H9 (cell line): ENCODE data around the gene TRPV4. TPM values are rescaled to one million over a fixed set of nuclear protein-coding genes. Genes with fewer than 3 reads are reported as not detected.

Experiments
- DNase-seq: peaks from one replicate; pipeline ENCODE4 v3.0.0-alpha.2; 2017
- H2AFZ ChIP-seq: one replicate; pipeline ENCODE4 v1.6.1; 2013; ENCODE audit warnings: mild to moderate bottlenecking, low read length, control low read depth, moderate library complexity
- H2AK5ac ChIP-seq: 2 replicates; pipeline ENCODE4 v1.6.1; 2013; ENCODE audit warnings: low read length, control low read depth, mixed read lengths; ENCODE audit not compliant: insufficient read length
- H2BK120ac ChIP-seq: one replicate; pipeline ENCODE4 v1.6.1; 2013; ENCODE audit warnings: low read depth, mild to moderate bottlenecking, low read length, control low read depth, inconsistent platforms; ENCODE audit not compliant: poor library complexity, severe bottlenecking
- H2BK12ac ChIP-seq: 2 replicates; pipeline ENCODE4 v1.6.1; 2013; ENCODE audit warnings: low read length, control low read depth, mixed read lengths, low read depth; ENCODE audit not compliant: insufficient read length
- H2BK15ac ChIP-seq: 2 replicates; pipeline ENCODE4 v1.6.1; 2013; ENCODE audit warnings: low read depth, low read length, control low read depth
- H2BK20ac ChIP-seq: one replicate; pipeline ENCODE4 v1.6.1; 2013; ENCODE audit warnings: low read depth, mild to moderate bottlenecking, low read length, control low read depth, inconsistent platforms; ENCODE audit not compliant: poor library complexity, severe bottlenecking
- H2BK5ac ChIP-seq: 2 replicates; pipeline ENCODE4 v1.6.1; 2013; ENCODE audit warnings: low read length, control low read depth, mixed read lengths; ENCODE audit not compliant: insufficient read length
- H3K14ac ChIP-seq: 2 replicates; pipeline ENCODE4 v1.6.1; 2013; ENCODE audit warnings: low read length, control low read depth; ENCODE audit not compliant: insufficient read depth
- H3K18ac ChIP-seq: 2 replicates; pipeline ENCODE4 v1.6.1; 2013; ENCODE audit warnings: low read depth, mild to moderate bottlenecking, mixed read lengths, low read length, control low read depth; ENCODE audit not compliant: insufficient read length
- H3K23ac ChIP-seq: 2 replicates; pipeline ENCODE4 v1.6.1; 2013; ENCODE audit warnings: low read length, control low read depth, mixed read lengths, low read depth; ENCODE audit not compliant: insufficient read length
- H3K23me2 ChIP-seq: 2 replicates; pipeline ENCODE4 v1.6.1; 2013; ENCODE audit warnings: low read depth, mild to moderate bottlenecking, mixed read lengths, low read length, control low read depth; ENCODE audit not compliant: insufficient read length, poor library complexity, severe bottlenecking
- H3K27ac ChIP-seq: 2 replicates; pipeline ENCODE4 v1.5.1; 2013; ENCODE audit warnings: low read length, control low read depth, mixed read lengths, low read depth; ENCODE audit not compliant: insufficient read length
- H3K27me3 ChIP-seq: 2 replicates; pipeline ENCODE4 v1.6.1; 2013; ENCODE audit warnings: low read length, control low read depth, inconsistent platforms; ENCODE audit not compliant: insufficient read depth
- H3K4ac ChIP-seq: 2 replicates; pipeline ENCODE4 v1.6.1; 2013; ENCODE audit warnings: low read depth, mild to moderate bottlenecking, control low read depth, inconsistent platforms, low read length, moderate library complexity
- H3K4me1 ChIP-seq: 2 replicates; pipeline ENCODE4 v1.6.1; 2013; ENCODE audit warnings: low read length, control low read depth, inconsistent platforms; ENCODE audit not compliant: insufficient read depth
- H3K4me2 ChIP-seq: 2 replicates; pipeline ENCODE4 v1.6.1; 2013; ENCODE audit warnings: low read length, control low read depth, mixed read lengths; ENCODE audit not compliant: insufficient read length, insufficient read depth
- H3K56ac ChIP-seq: 2 replicates; pipeline ENCODE4 v1.6.1; 2013; ENCODE audit warnings: low read depth, mild to moderate bottlenecking, mixed read lengths, low read length, control low read depth; ENCODE audit not compliant: insufficient read length
- H3K79me1 ChIP-seq: 2 replicates; pipeline ENCODE4 v1.6.1; 2013; ENCODE audit warnings: low read depth, mild to moderate bottlenecking, moderate library complexity, low read length, control low read depth, inconsistent platforms; ENCODE audit not compliant: insufficient read depth, poor library complexity, severe bottlenecking
- H3K79me2 ChIP-seq: 2 replicates; pipeline ENCODE4 v1.6.1; 2013; ENCODE audit warnings: low read length, control low read depth, inconsistent platforms; ENCODE audit not compliant: insufficient read depth
- H3K9ac ChIP-seq: 2 replicates; pipeline ENCODE4 v1.6.1; 2013; ENCODE audit warnings: low read length, control low read depth, mixed read lengths; ENCODE audit not compliant: insufficient read length; ENCODE audit errors: extremely low read depth
- H3K9me3 ChIP-seq: one replicate; pipeline ENCODE4 v1.6.1; 2013; ENCODE audit warnings: low read depth, low read length, inconsistent platforms; ENCODE audit not compliant: control insufficient read depth
- H3T11ph ChIP-seq: one replicate; pipeline ENCODE4 v1.6.1; 2013; ENCODE audit warnings: mild to moderate bottlenecking, low read length, control low read depth, inconsistent platforms
- H4K20me1 ChIP-seq: one replicate; pipeline ENCODE4 v1.6.1; 2013; ENCODE audit not compliant: control insufficient read depth, insufficient read length, insufficient read depth
- H4K5ac ChIP-seq: 2 replicates; pipeline ENCODE4 v1.6.1; 2013; ENCODE audit warnings: low read depth, mild to moderate bottlenecking, mixed read lengths, low read length, control low read depth; ENCODE audit not compliant: insufficient read length
- H4K8ac ChIP-seq: replicated peaks from 2 replicates; pipeline ENCODE4 v1.6.1; 2013; ENCODE audit warnings: low read length, control low read depth, mixed read lengths, low read depth; ENCODE audit not compliant: insufficient read length
- H4K91ac ChIP-seq: 2 replicates; pipeline ENCODE4 v1.6.1; 2013; ENCODE audit warnings: low read depth, mild to moderate bottlenecking, moderate library complexity, mixed read lengths, low read length, control low read depth; ENCODE audit not compliant: insufficient read length
- H3K27ac Mint-ChIP-seq, 3 experiments: 2 replicates in 2 of 3; 3 replicates in 1 of 3; pipeline ENCODE4 v1.8.0; 2020 to 2021; ENCODE audit warnings: mixed read lengths in 3 of 3, mild to moderate bottlenecking in 1 of 3, moderate library complexity in 1 of 3
- H3K27me3 Mint-ChIP-seq: 2 replicates; pipeline ENCODE4 v1.8.0; 2021; ENCODE audit warnings: low read depth, mild to moderate bottlenecking, moderate library complexity, mixed read lengths
- H3K36me3 Mint-ChIP-seq, 3 experiments: 2 replicates in 2 of 3; 3 replicates in 1 of 3; pipeline ENCODE4 v1.8.0; 2020 to 2021; ENCODE audit warnings: low read depth in 3 of 3, mixed read lengths in 3 of 3; ENCODE audit not compliant: insufficient read depth in 1 of 3
- H3K4me1 Mint-ChIP-seq, 2 experiments: 2 replicates each; pipeline ENCODE4 v1.8.0; 2020; ENCODE audit warnings: mixed read lengths in 2 of 2
- H3K4me3 Mint-ChIP-seq, 2 experiments: 2 replicates in 1 of 2; 3 replicates in 1 of 2; pipeline ENCODE4 v1.8.0; 2020 to 2021; ENCODE audit warnings: mild to moderate bottlenecking in 2 of 2, mixed read lengths in 2 of 2, moderate library complexity in 1 of 2
- H3K9me3 Mint-ChIP-seq, 2 experiments: 2 replicates in 1 of 2; 3 replicates in 1 of 2; pipeline ENCODE4 v1.8.0; 2020; ENCODE audit warnings: mild to moderate bottlenecking in 2 of 2, mixed read lengths in 2 of 2, moderate library complexity in 1 of 2
- WGBS: extraction: QIAGEN DNeasy Blood & Tissue Kit; methylation state at CpG from one replicate; pipeline ENCODE4 v1.1.7; 2013; ENCODE audit warnings: missing lambda C conversion rate, low lambda C conversion rate, mixed read lengths; ENCODE audit not compliant: insufficient read length; ENCODE audit errors: extremely low coverage; 5-methylcytosine and 5-hydroxymethylcytosine counted together
- total RNA-seq: library from RNA; stranded (reverse); gene quantifications from 2 replicates; pipeline ENCODE4 v1.2.1, GENCODE V29; 2021
- TF ChIP-seq, protein P1 (sequence below): fragments of 200-600 bp; sonication (generic); conservative IDR thresholded peaks from 3 replicates; pipeline ENCODE4 v1.8.0; 2021; ENCODE audit warnings: antibody characterized with exemption, mild to moderate bottlenecking

The TRPV4 gene
- total RNA-seq, 1 experiment from 2014 or later, result 4.9 TPM

DNA sequence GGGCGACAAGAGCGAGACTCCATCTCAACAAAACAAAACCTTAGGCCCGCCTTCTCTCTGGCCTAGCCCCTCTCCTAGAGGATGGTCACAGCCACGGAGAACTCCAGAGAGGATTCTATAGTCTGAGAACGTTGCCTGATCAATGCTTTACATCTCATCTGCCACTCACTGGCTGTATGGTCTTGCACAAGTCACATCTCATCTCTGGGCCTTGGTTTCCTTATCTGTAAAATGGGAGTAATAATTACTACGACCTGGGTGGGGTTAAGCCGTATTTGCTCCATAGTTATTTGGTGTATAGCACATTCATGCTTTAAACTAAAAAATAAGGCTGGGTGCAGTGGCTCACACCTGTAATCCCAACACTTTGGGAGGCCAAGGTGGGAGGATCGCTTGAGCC, 8.5 kb downstream of the TRPV4 start:
- H3K23ac ChIP-seq, result no peak overlapping the region
- H3K27me3 Mint-ChIP-seq, result no peaks in the 10 kb centered on the region
- no peaks in the 10 kb centered on the region for H3K79me1 ChIP-seq
- H3K79me2 ChIP-seq, result no peaks in the 10 kb centered on the region
- peaks cover 2% of the 10 kb centered on the region for H4K20me1 ChIP-seq
- H4K91ac ChIP-seq, result no peak overlapping the region
- no peak overlapping the region for H3K27ac ChIP-seq
- H3K27ac Mint-ChIP-seq, result no peak overlapping the region
- no peak overlapping the region for H3K56ac ChIP-seq
- no CpG with 5 or more reads among the region's 8 CpGs for WGBS
- TF ChIP-seq, protein P1, sequence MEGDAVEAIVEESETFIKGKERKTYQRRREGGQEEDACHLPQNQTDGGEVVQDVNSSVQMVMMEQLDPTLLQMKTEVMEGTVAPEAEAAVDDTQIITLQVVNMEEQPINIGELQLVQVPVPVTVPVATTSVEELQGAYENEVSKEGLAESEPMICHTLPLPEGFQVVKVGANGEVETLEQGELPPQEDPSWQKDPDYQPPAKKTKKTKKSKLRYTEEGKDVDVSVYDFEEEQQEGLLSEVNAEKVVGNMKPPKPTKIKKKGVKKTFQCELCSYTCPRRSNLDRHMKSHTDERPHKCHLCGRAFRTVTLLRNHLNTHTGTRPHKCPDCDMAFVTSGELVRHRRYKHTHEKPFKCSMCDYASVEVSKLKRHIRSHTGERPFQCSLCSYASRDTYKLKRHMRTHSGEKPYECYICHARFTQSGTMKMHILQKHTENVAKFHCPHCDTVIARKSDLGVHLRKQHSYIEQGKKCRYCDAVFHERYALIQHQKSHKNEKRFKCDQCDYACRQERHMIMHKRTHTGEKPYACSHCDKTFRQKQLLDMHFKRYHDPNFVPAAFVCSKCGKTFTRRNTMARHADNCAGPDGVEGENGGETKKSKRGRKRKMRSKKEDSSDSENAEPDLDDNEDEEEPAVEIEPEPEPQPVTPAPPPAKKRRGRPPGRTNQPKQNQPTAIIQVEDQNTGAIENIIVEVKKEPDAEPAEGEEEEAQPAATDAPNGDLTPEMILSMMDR, result no peak
- no peaks in the 10 kb centered on the region for H3K9me3 ChIP-seq
- no peak overlapping the region for H3T11ph ChIP-seq
- H2BK20ac ChIP-seq, result no peak overlapping the region
- no peaks in the 10 kb centered on the region for H3K36me3 Mint-ChIP-seq
- H3K9ac ChIP-seq, result no peak overlapping the region
- no peaks in the 10 kb centered on the region for H3K4me1 ChIP-seq
- H2BK120ac ChIP-seq, result no peak overlapping the region
- no peaks in the 10 kb centered on the region for H3K27me3 ChIP-seq
- no peak for DNase-seq
- no peak overlapping the region for H2AK5ac ChIP-seq
- H3K4me3 Mint-ChIP-seq, result no peak overlapping the region
- H2BK5ac ChIP-seq, result no peak overlapping the region
- no peak overlapping the region for H4K5ac ChIP-seq
- no peak overlapping the region for H2BK15ac ChIP-seq
- H3K4ac ChIP-seq, result no peak overlapping the region
- H2BK12ac ChIP-seq, result no peak overlapping the region
- no peak overlapping the region for H3K4me2 ChIP-seq
- no peaks in the 10 kb centered on the region for H3K9me3 Mint-ChIP-seq
- no peak overlapping the region for H4K8ac ChIP-seq
- H3K23me2 ChIP-seq, result no peaks in the 10 kb centered on the region
- no peak overlapping the region for H2AFZ ChIP-seq
- no peak overlapping the region for H3K14ac ChIP-seq
- peaks cover 15 to 20% of the 10 kb centered on the region in 2 experiments for H3K4me1 Mint-ChIP-seq
- H3K18ac ChIP-seq, result no peak overlapping the region
